HCT116 (cell line): Measurements from ENCODE around the gene KCNAB2. TPM values are rescaled to one million over a fixed set of nuclear protein-coding genes. Genes with fewer than 3 reads are reported as not detected.

Experiments used
- ATAC-seq: fragments of 200-7000 bp; cut with Tn5 transposase; 2 replicates; pipeline ENCODE4 v1.9.1; 2020; ENCODE audit warnings: mild to moderate bottlenecking, moderate library complexity
- BruUV-seq: library from RNA; stranded (reverse); fragments of 400-500 nt; replicated peaks from 2 replicates; lab custom pipeline; 2021; lab: Mats Ljungman, UMichigan
- CTCF ChIA-PET: fragments of 300-600 bp; sonication (Branson Sonifier 250); formaldehyde crosslinking; loops from one replicate; lab custom pipeline; 2021; ENCODE audit warnings: antibody characterized with exemption; lab: Charles Lee
- POLR2A ChIA-PET: fragments of 300-600, 350-600 bp; sonication (Branson Sonifier 250); formaldehyde crosslinking; loops from one replicate; lab custom pipeline; 2021; ENCODE audit warnings: antibody characterized with exemption; lab: Charles Lee
- RAD21 ChIA-PET, 2 experiments: fragments of 300-600 bp; sonication (Branson Sonifier 250); formaldehyde crosslinking; loops; one replicate each; lab custom pipeline; 2023; ENCODE audit warnings: low total read pairs in 2 of 2; ENCODE audit not compliant: uncharacterized antibody in 2 of 2, unreplicated experiment in 2 of 2, low non-redundant PET in 1 of 2; lab: Charles Lee
- DNase-seq: peaks from one replicate; pipeline ENCODE4 v3.0.0-alpha.2; 2010; ENCODE audit warnings: low read depth, low spot score
- H2AFZ ChIP-seq: fragments of 200-600 bp; shearing (Covaris generic), sonication (generic); 2 replicates; pipeline ENCODE4 v1.6.1; 2017; ENCODE audit warnings: low read depth, mixed run types, mixed read lengths, antibody characterized with exemption, low read length; ENCODE audit not compliant: poor library complexity, severe bottlenecking
- H3K27ac ChIP-seq: 2 replicates; pipeline ENCODE4 v1.5.1; 2012; ENCODE audit warnings: low read depth, low read length
- H3K27me3 ChIP-seq: fragments of 200-600 bp; sonication (generic); 2 replicates; pipeline ENCODE4 v1.6.1; 2016; ENCODE audit warnings: mixed run types, low read length, mixed read lengths; ENCODE audit not compliant: insufficient read depth
- H3K36me3 ChIP-seq, 2 experiments: fragments of 200-500 bp in 1 of 2; fragments of 200-600 bp in 1 of 2; sonication (Bioruptor generic) in 1 of 2; sonication (generic) in 1 of 2; 2 replicates each; pipeline versions ENCODE4 v1.5.1 to v1.6.1; 2014 to 2016; ENCODE audit warnings: low read length in 2 of 2, inconsistent platforms in 1 of 2, mixed read lengths in 1 of 2, mixed run types in 1 of 2; ENCODE audit not compliant: insufficient read depth in 2 of 2, control insufficient read depth in 1 of 2
- H3K4me1 ChIP-seq, 2 experiments: fragments of 200-600 bp in 1 of 2; sonication (generic) in 1 of 2; 2 replicates each; pipeline versions ENCODE4 v1.5.1 to v1.6.1; 2012 to 2017; ENCODE audit warnings: low read length in 2 of 2, inconsistent platforms in 1 of 2, mild to moderate bottlenecking in 1 of 2, mixed read lengths in 1 of 2, mixed run types in 1 of 2, moderate library complexity in 1 of 2; ENCODE audit not compliant: insufficient read depth in 2 of 2, control insufficient read depth in 1 of 2
- H3K4me2 ChIP-seq: fragments of 200-600 bp; sonication (generic); 2 replicates; pipeline ENCODE4 v1.6.1; 2017; ENCODE audit warnings: mixed run types, low read length, mixed read lengths
- H3K4me3 ChIP-seq, 2 experiments: fragments of 200-600 bp in 1 of 2; sonication (generic) in 1 of 2; replicated peaks in 1 of 2; 2 replicates each; pipeline ENCODE4 v1.5.1; 2011 to 2016; ENCODE audit warnings: low read length in 2 of 2, control low read depth in 1 of 2, low read depth in 1 of 2, mild to moderate bottlenecking in 1 of 2, mixed read lengths in 1 of 2, mixed run types in 1 of 2
- H3K79me2 ChIP-seq: fragments of 200-600 bp; sonication (generic); 2 replicates; pipeline ENCODE4 v1.6.1; 2017; ENCODE audit warnings: mild to moderate bottlenecking, mixed run types, low read length, moderate library complexity, mixed read lengths; ENCODE audit not compliant: insufficient read depth
- H3K9ac ChIP-seq: fragments of 200-600 bp; sonication (generic); 2 replicates; pipeline ENCODE4 v1.6.1; 2016; ENCODE audit warnings: low read length, mixed read lengths
- H3K9me2 ChIP-seq: fragments of 200-600 bp; sonication (generic), shearing (Covaris generic); 2 replicates; pipeline ENCODE4 v1.6.1; 2017; ENCODE audit warnings: mixed run types, mild to moderate bottlenecking, moderate library complexity; ENCODE audit not compliant: insufficient read depth
- H3K9me3 ChIP-seq, 2 experiments: fragments of 200-500 bp in 1 of 2; fragments of 200-600 bp in 1 of 2; sonication (Bioruptor generic) in 1 of 2; sonication (generic) in 1 of 2; 2 replicates each; pipeline ENCODE4 v1.6.1; 2014 to 2017; ENCODE audit warnings: low read length in 2 of 2, mixed read lengths in 2 of 2, inconsistent platforms in 1 of 2, low read depth in 1 of 2, mild to moderate bottlenecking in 1 of 2, mixed run types in 1 of 2, moderate library complexity in 1 of 2; ENCODE audit not compliant: control insufficient read depth in 1 of 2, insufficient read depth in 1 of 2
- H4K20me1 ChIP-seq: fragments of 200-600 bp; sonication (generic), shearing (Covaris generic); 2 replicates; pipeline ENCODE4 v1.6.1; 2017; ENCODE audit warnings: mixed run types, mild to moderate bottlenecking, moderate library complexity; ENCODE audit not compliant: insufficient read depth
- ATF3 ChIP-seq: IDR thresholded peaks from 2 replicates; pipeline ENCODE4 v1.6.1; 2012
- CTCF ChIP-seq, 3 experiments: fragments of 200-600 bp in 1 of 3; sonication (generic) in 1 of 3; IDR thresholded peaks in 2 of 3; conservative IDR thresholded peaks in 1 of 3; 2 replicates each; pipeline ENCODE4 v1.5.1; 2012 to 2017; ENCODE audit warnings: low read depth in 2 of 3, low read length in 2 of 3, antibody characterized with exemption in 1 of 3, borderline replicate concordance in 1 of 3, control low read depth in 1 of 3, mild to moderate bottlenecking in 1 of 3, mixed read lengths in 1 of 3, mixed run types in 1 of 3, moderate library complexity in 1 of 3; ENCODE audit not compliant: insufficient read depth in 1 of 3
- EGR1 ChIP-seq: IDR thresholded peaks from 2 replicates; pipeline ENCODE4 v1.6.1; 2012; ENCODE audit warnings: low read depth
- FOSL1 ChIP-seq: IDR thresholded peaks from 2 replicates; pipeline ENCODE4 v1.6.1; 2012; ENCODE audit warnings: low read depth
- POLR2A ChIP-seq: IDR thresholded peaks from 2 replicates; pipeline ENCODE4 v1.7.0; 2011; ENCODE audit warnings: borderline replicate concordance; ENCODE audit not compliant: insufficient read depth, insufficient read length; ENCODE audit errors: extremely low read depth
- SIN3A ChIP-seq: IDR thresholded peaks from 2 replicates; pipeline ENCODE4 v1.6.1; 2012; ENCODE audit warnings: low read depth
- YY1 ChIP-seq: IDR thresholded peaks from 2 replicates; pipeline ENCODE4 v1.6.1; 2011; ENCODE audit warnings: low read length, low read depth, moderate library complexity, mild to moderate bottlenecking; ENCODE audit not compliant: insufficient replicate concordance; ENCODE audit errors: extremely low read depth
- ZBTB33 ChIP-seq: IDR thresholded peaks from 2 replicates; pipeline ENCODE4 v1.6.1; 2011; ENCODE audit warnings: mild to moderate bottlenecking, low read length, moderate library complexity; ENCODE audit not compliant: insufficient replicate concordance; ENCODE audit errors: extremely low read depth
- intact Hi-C: fragments of 100-400 bp; cut with micrococcal nuclease; formaldehyde crosslinking; loops from 2 replicates; pipeline ENCODE4 v1.10.0; 2022
- total RNA-seq: library from RNA; stranded (reverse); gene quantifications from one replicate; pipeline ENCODE4 v1.2.1, GENCODE V29; 2021; ENCODE audit not compliant: unreplicated experiment

The KCNAB2 gene
- total RNA-seq, 1 experiment from 2014 or later: 18.1 TPM

- BruUV-seq: no TSS peak
- Histone ChIP-seq H3K27ac (no peak overlapping the region), H4K20me1 (no peaks in the 10 kb centered on the region), H3K9me3 (no peaks in the 10 kb centered on the region), H3K79me2 (no peaks in the 10 kb centered on the region), H3K4me3 (no peak overlapping the region), H3K9me2 (no peaks in the 10 kb centered on the region), H3K4me1 (peaks cover 7 to 9% of the 10 kb centered on the region in 2 experiments), H3K36me3 (no peaks in the 10 kb centered on the region), H3K9ac (no peak overlapping the region), H3K27me3 (no peaks in the 10 kb centered on the region), H3K4me2 (no peak overlapping the region), H2AFZ (no peak overlapping the region)
- CTCF ChIA-PET: no interaction called here
- DNase-seq (no peak), ATAC-seq (no peak)
- TF ChIP-seq YY1 (no peak), FOSL1 (no peak), CTCF (IDR thresholded peaks at IDR 0.05 in 2 of 3, conservative IDR thresholded peaks at IDR 0.05 in 1 of 3; ENCODE audit: borderline replicate concordance in 1 of 3, insufficient read depth in 1 of 3, low read depth in 2 of 3, low read length in 2 of 3) (no peak), SIN3A (no peak), ATF3 (no peak), POLR2A (no peak), EGR1 (no peak), ZBTB33 (no peak)
- RAD21 ChIA-PET: no interaction called here
- intact Hi-C loops: no loop called here
- POLR2A ChIA-PET: no interaction called here
Measured at GRCh38 chr1:6003568-6004411, 41.9 kb upstream of the KCNAB2 start.
